ENCODE data around the gene JMJD8.
A peak's percentile ranks its signal among the peaks of the same experiment; 100 is the strongest.

The JMJD8 gene

GRCh38 chr16:674214-674881 is 9.8 kb downstream of the JMJD8 start:
- no peak overlapping the region for H3K4me3 Mint-ChIP-seq

GRCh38 chr16:673399-673991 is 10.6 kb downstream of the JMJD8 start:
- H3K4me3 Mint-ChIP-seq = no peak overlapping the region
- DNase-seq (ENCODE audit: low spot score) = no peak
- H3K27me3 Mint-ChIP-seq (ENCODE audit: low read depth) = peaks cover 4% of the 10 kb centered on the region
- no peaks in the 10 kb centered on the region for H3K4me1 Mint-ChIP-seq (ENCODE audit: low read depth)
- H3K9me3 Mint-ChIP-seq = no peaks in the 10 kb centered on the region
- H3K27ac Mint-ChIP-seq = no peak overlapping the region
- peaks cover 5% of the 10 kb centered on the region for H3K36me3 Mint-ChIP-seq (ENCODE audit: low read depth)

More at GRCh38 chr16:674214-674881, 9.8 kb downstream of the JMJD8 start:
- Mint-ChIP-seq H3K9me3 (no peaks in the 10 kb centered on the region), H3K27me3 (ENCODE audit: low read depth) (peaks cover 4% of the 10 kb centered on the region), H3K27ac (no peak overlapping the region), H3K36me3 (ENCODE audit: low read depth) (peaks cover 5% of the 10 kb centered on the region), H3K4me1 (ENCODE audit: low read depth) (peaks cover 2% of the 10 kb centered on the region)
- no peak for DNase-seq (ENCODE audit: low spot score)

GRCh38 chr16:672851-673250 is 11.3 kb downstream of the JMJD8 start:
- no peak overlapping the region for H3K27ac Mint-ChIP-seq
- no peaks in the 10 kb centered on the region for H3K4me1 Mint-ChIP-seq (ENCODE audit: low read depth)
- peaks cover 4% of the 10 kb centered on the region for H3K27me3 Mint-ChIP-seq (ENCODE audit: low read depth)
- DNase-seq (ENCODE audit: low spot score) = no peak
- H3K9me3 Mint-ChIP-seq = no peaks in the 10 kb centered on the region
- H3K4me3 Mint-ChIP-seq = no peak overlapping the region
- H3K36me3 Mint-ChIP-seq (ENCODE audit: low read depth) = peaks cover 5% of the 10 kb centered on the region

- Mint-ChIP-seq H3K9me3 (no peaks in the 10 kb centered on the region), H3K36me3 (ENCODE audit: low read depth) (peaks cover 5% of the 10 kb centered on the region), H3K4me3 (no peak overlapping the region), H3K4me1 (ENCODE audit: low read depth) (peaks cover 1% of the 10 kb centered on the region), H3K27me3 (ENCODE audit: low read depth) (peaks cover 4% of the 10 kb centered on the region), H3K27ac (no peak overlapping the region)
- DNase-seq (ENCODE audit: low spot score) = no peak
These were observed 11.8 kb downstream of the JMJD8 start for GRCh38 chr16:672371-672770.

- Mint-ChIP-seq H3K4me1 (ENCODE audit: low read depth) (peaks cover 1% of the 10 kb centered on the region), H3K36me3 (ENCODE audit: low read depth) (peaks cover 5% of the 10 kb centered on the region), H3K9me3 (no peaks in the 10 kb centered on the region), H3K27ac (no peak overlapping the region), H3K4me3 (no peak overlapping the region), H3K27me3 (ENCODE audit: low read depth) (peaks cover 4% of the 10 kb centered on the region)
- no peak for DNase-seq (ENCODE audit: low spot score)
These were observed 12.6 kb downstream of the JMJD8 start for GRCh38 chr16:671353-672131.

- peaks cover 5% of the 10 kb centered on the region for H3K36me3 Mint-ChIP-seq (ENCODE audit: low read depth)
- H3K4me3 Mint-ChIP-seq = peak overlapping the region; percentile 48
- H3K27ac Mint-ChIP-seq = no peak overlapping the region
- H3K9me3 Mint-ChIP-seq = no peaks in the 10 kb centered on the region
- DNase-seq (ENCODE audit: low spot score) = no peak
- H3K27me3 Mint-ChIP-seq (ENCODE audit: low read depth) = peaks cover 4% of the 10 kb centered on the region
- H3K4me1 Mint-ChIP-seq (ENCODE audit: low read depth) = peaks cover 1% of the 10 kb centered on the region
These were observed 13.4 kb downstream of the JMJD8 start for GRCh38 chr16:670485-671352.

- Mint-ChIP-seq H3K4me1 (ENCODE audit: low read depth) (peaks cover 1% of the 10 kb centered on the region), H3K27ac (no peak overlapping the region), H3K27me3 (ENCODE audit: low read depth) (no peaks in the 10 kb centered on the region), H3K4me3 (peak overlapping the region; percentile 82), H3K9me3 (no peaks in the 10 kb centered on the region), H3K36me3 (ENCODE audit: low read depth) (peaks cover 5% of the 10 kb centered on the region)
- DNase-seq (ENCODE audit: low spot score) = no peak
These were observed 14.5 kb downstream of the JMJD8 start for GRCh38 chr16:669666-670065.

- Mint-ChIP-seq H3K27ac (peak overlapping the region; percentile 68), H3K36me3 (ENCODE audit: low read depth) (peaks cover 5% of the 10 kb centered on the region), H3K4me3 (peak overlapping the region; percentile 82), H3K4me1 (ENCODE audit: low read depth) (peaks cover 1% of the 10 kb centered on the region), H3K9me3 (no peaks in the 10 kb centered on the region), H3K27me3 (ENCODE audit: low read depth) (no peaks in the 10 kb centered on the region)
- no peak for DNase-seq (ENCODE audit: low spot score)
These were observed 15.5 kb downstream of the JMJD8 start for GRCh38 chr16:668519-669171.

- peak within 1 kb of the TSS; percentile 81 for H3K27ac Mint-ChIP-seq
- H3K4me3 Mint-ChIP-seq = peak within 1 kb of the TSS; percentile 82
- H3K36me3 Mint-ChIP-seq (ENCODE audit: low read depth) = peaks cover 4% of the 10 kb centered on the region
- H3K27me3 Mint-ChIP-seq (ENCODE audit: low read depth) = no peaks in the 10 kb centered on the region
- peaks cover 1% of the 10 kb centered on the region for H3K4me1 Mint-ChIP-seq (ENCODE audit: low read depth)
- no peaks in the 10 kb centered on the region for H3K9me3 Mint-ChIP-seq
- peak; percentile 97 for DNase-seq (ENCODE audit: low spot score)
These were observed 16.2 kb downstream of the JMJD8 start, which contains the start of gene RHOT2 for GRCh38 chr16:667780-668518. Gene RHOT2, plus strand, starts transcription at chr16:668132. Its CDS starts 68 bp downstream, at chr16:668200.

GRCh38 chr16:667113-667779 is 16.9 kb downstream of the JMJD8 start:
- H3K36me3 Mint-ChIP-seq (ENCODE audit: low read depth) = peaks cover 2% of the 10 kb centered on the region
- DNase-seq (ENCODE audit: low spot score) = no peak
- H3K9me3 Mint-ChIP-seq = no peaks in the 10 kb centered on the region
- H3K27me3 Mint-ChIP-seq (ENCODE audit: low read depth) = no peaks in the 10 kb centered on the region
- H3K4me1 Mint-ChIP-seq (ENCODE audit: low read depth) = peaks cover 1% of the 10 kb centered on the region
- peak overlapping the region; percentile 71 for H3K4me3 Mint-ChIP-seq
- H3K27ac Mint-ChIP-seq = peak overlapping the region; percentile 81

GRCh38 chr16:666572-666971 is 17.6 kb downstream of the JMJD8 start:
- peaks cover 1% of the 10 kb centered on the region for H3K4me1 Mint-ChIP-seq (ENCODE audit: low read depth)
- H3K9me3 Mint-ChIP-seq = no peaks in the 10 kb centered on the region
- H3K27ac Mint-ChIP-seq = no peak overlapping the region
- H3K27me3 Mint-ChIP-seq (ENCODE audit: low read depth) = no peaks in the 10 kb centered on the region
- peaks cover 2% of the 10 kb centered on the region for H3K36me3 Mint-ChIP-seq (ENCODE audit: low read depth)
- no peak for DNase-seq (ENCODE audit: low spot score)
- H3K4me3 Mint-ChIP-seq = no peak overlapping the region

GRCh38 chr16:662597-662996 is 21.5 kb downstream of the JMJD8 start:
- no peak for DNase-seq (ENCODE audit: low spot score)
- Mint-ChIP-seq H3K9me3 (no peaks in the 10 kb centered on the region), H3K4me1 (ENCODE audit: low read depth) (peaks cover 5% of the 10 kb centered on the region), H3K36me3 (ENCODE audit: low read depth) (no peaks in the 10 kb centered on the region), H3K4me3 (no peak overlapping the region), H3K27ac (no peak overlapping the region), H3K27me3 (ENCODE audit: low read depth) (no peaks in the 10 kb centered on the region)
